GM18502 (cell line): Measurements from ENCODE around the gene PUS1.

Experiments used
- ATAC-seq: cut with Tn5 transposase; IDR thresholded peaks from one replicate; pipeline ENCODE4 v1.9.1; 2021; ENCODE audit warnings: mild to moderate bottlenecking; ENCODE audit not compliant: unreplicated experiment, poor library complexity

PUS1 gene

GRCh38 chr12:131986910-131987309 is 57.8 kb downstream of the PUS1 start:
- ATAC-seq = no peak

GRCh38 chr12:131987552-131987951 is 58.5 kb downstream of the PUS1 start:
- no peak for ATAC-seq

GRCh38 chr12:131988054-131988796 is 59.1 kb downstream of the PUS1 start:
- ATAC-seq = no peak

DNA sequence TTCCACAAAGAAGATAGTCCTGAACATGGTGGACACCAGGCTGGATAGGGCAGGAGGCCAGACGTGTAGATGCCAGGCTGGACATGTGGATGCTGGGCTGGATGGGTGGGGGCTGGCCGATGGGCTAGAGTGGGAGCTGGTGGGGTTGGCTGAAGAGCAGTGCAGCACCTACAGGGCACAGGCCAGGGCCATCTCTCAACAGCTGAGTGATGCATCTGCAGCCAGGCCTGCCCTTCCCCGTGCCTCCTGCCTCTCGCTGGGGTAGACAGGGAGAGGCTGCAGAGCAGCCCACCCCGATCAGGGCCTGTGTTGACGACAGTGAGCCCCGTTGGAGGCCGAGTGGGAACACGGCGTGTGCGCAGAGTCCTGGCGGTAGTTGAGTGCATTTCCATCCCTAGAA is 59.9 kb downstream of the PUS1 start:
- ATAC-seq = no peak

GRCh38 chr12:131990066-131990979 is 61.2 kb downstream of the PUS1 start:
- no peak for ATAC-seq

- no peak for ATAC-seq
Measured at GRCh38 chr12:131990980-131991305, 61.9 kb downstream of the PUS1 start.

GRCh38 chr12:131991816-131992430 is 62.8 kb downstream of the PUS1 start:
- no peak for ATAC-seq

DNA sequence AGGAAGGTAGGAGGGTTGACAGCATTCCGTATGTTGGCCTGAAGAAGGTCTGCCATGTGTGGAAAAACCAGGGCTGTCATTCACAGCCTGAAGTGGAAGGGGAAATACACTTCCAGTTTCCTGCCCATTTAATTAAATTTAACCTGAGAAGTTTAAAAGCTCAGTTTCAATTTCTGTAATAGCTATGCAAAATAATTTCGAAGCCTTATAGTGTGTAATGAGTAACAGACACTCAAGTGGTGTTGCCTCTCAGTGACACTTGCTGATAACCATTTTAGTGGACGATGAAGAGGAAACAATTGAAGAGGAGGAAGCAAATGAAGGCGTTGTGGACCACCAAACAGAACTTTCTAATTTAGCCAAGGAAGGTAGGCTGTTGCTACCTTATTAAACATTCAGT is 65.5 kb downstream of the PUS1 start:
- no peak for ATAC-seq
